NCI-H187 treated with DMSO at 0.1 percent for 48 hours (cell line): ENCODE measurements around the gene QRFP.

Source experiments
- DNase-seq: peaks from one replicate; lab custom pipeline; 2025; lab: John Stamatoyannopoulos, UW

QRFP gene

GRCh38 chr9:130933114-130934046 lies 36.8 kb upstream of the QRFP start:
- no peak for DNase-seq

- no peak for DNase-seq
These were observed 35.9 kb upstream of the QRFP start for GRCh38 chr9:130932255-130933079.

DNA sequence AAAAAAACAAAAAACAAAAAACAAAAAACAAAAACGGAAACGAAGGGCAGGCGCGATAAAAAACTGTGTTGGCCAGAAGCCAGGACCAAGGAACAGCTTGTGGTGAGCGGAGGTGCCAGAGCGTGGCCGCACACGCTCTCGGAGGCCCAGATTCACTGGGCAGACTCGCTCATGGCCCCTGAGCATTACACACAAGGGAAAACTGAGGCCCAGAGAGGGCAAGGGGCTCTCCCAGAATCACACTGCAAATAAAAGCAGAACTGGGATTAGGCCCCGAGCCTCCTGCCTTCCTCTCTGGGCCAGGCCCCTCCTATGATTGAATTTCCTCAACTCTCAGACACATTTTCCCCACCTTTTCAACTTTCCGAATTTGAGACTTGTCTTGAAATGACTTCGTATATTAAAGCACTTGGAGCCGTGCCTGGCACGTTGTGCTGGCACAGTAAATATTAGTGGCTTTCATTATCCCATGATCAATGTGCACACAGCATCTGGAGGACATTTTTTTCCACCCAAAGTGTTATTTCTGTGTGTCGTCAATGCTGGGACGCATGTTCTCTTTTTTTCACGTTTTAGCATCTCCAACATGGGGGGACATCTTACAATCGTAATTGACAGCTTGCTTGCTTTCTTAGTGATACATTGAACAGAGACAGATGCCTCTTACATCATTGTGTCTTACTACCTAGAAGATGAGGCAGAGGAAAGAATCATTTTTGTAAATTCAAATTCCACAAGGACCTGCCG lies 35.1 kb upstream of the QRFP start:
- DNase-seq: no peak

GRCh38 chr9:130930804-130931349 lies 34.3 kb upstream of the QRFP start:
- DNase-seq: no peak

DNA sequence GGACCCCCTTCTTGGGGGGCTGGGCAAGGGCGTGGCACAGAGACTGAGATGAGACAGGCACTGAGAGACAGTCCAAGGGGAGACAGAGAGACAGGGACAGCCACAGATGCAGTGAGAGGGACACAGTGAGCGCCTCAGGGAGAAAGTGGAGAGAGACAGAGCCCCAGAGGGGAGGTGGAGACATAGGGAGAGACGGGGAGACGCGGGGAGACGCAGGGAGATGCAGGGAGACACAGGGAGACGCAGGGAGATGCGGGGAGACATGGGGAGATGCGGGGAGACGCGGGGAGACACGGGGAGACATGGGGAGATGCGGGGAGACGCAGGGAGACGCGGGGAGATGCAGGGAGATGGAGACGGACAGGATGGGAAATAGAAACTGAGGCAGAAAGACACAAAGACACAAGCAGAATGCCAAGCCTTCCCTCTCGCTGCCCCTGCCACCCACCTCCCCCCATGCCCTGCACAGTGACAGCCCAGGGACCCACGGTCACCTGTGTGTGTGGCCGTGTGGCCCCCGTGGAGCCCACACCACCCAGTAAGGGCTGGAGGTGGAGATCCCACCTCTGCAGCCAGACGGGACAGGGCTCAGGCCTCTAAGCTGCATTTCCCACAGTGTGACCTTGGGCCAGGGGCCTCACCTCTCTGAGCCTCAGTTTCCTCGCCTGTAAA lies 33.7 kb upstream of the QRFP start:
- no peak for DNase-seq

GRCh38 chr9:130929571-130930038 lies 33.0 kb upstream of the QRFP start:
- no peak for DNase-seq

DNA sequence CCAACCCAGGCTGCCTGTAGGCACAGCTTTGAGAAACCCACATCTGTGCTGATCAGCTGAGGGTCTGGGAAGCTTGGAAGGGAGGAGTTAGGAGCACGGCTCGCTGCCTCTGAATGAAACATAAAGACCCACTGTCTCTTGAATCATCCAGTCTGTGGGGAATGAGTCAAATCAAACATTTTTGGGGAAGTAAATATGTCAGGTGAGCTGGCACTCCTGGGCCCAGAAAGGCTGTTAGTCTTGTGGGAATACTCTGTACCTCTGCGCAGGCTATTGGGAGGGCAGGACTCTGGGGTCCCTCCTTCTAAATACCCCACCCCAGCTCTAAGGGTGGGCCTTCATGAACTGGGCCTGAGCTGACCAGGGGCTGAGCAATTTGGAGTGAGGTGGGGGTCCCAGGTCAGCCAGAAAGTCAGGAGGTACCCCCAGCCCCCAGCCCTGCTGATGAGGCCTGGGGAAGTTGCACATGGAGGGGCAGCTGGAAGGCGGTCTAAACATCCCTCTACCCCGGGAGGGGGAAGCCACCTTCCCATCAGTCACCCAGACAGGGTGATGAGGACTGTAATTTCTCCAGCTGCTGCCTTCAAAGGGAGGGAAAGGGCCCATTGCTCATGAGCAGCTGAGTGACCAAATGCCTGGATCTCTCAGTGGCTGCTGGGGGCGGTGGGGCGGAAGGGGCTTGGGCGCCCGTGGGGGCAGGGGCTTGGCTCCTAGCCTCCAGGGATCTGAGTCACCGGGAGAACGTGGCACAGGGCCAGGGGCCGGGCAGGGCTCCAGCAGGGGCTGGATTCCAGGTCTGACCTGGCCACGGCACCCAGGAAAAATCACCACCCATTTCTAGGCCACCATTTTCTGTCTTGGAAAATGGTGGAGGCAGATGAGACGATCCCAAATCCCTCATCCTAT lies 31.6 kb upstream of the QRFP start:
- DNase-seq: no peak

- DNase-seq: no peak
These were observed 30.7 kb upstream of the QRFP start for GRCh38 chr9:130927338-130927737.

GRCh38 chr9:130925050-130925678 lies 28.6 kb upstream of the QRFP start:
- DNase-seq: no peak

DNA sequence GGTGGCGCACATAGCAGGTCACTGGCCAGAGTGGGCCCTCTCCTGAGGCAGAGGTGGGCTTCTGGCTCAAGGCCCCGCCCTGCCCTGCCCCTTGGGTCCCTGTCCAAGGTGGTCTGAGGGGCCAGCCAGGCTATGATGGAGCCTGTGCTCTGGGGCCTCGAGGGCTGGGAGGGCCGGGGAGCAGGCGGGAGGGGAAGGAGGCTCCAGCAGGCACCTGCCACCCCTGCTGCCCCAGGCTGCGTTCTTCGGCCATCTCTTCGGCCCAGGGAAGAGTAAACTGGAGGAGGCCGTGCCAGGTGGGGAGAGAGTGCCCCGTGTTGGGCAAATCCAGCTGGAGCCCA lies 27.8 kb upstream of the QRFP start:
- DNase-seq: no peak

- no peak for DNase-seq
These were observed 27.2 kb upstream of the QRFP start for GRCh38 chr9:130923611-130924447.

- no peak for DNase-seq
These were observed 26.4 kb upstream of the QRFP start for GRCh38 chr9:130922893-130923610.

DNA sequence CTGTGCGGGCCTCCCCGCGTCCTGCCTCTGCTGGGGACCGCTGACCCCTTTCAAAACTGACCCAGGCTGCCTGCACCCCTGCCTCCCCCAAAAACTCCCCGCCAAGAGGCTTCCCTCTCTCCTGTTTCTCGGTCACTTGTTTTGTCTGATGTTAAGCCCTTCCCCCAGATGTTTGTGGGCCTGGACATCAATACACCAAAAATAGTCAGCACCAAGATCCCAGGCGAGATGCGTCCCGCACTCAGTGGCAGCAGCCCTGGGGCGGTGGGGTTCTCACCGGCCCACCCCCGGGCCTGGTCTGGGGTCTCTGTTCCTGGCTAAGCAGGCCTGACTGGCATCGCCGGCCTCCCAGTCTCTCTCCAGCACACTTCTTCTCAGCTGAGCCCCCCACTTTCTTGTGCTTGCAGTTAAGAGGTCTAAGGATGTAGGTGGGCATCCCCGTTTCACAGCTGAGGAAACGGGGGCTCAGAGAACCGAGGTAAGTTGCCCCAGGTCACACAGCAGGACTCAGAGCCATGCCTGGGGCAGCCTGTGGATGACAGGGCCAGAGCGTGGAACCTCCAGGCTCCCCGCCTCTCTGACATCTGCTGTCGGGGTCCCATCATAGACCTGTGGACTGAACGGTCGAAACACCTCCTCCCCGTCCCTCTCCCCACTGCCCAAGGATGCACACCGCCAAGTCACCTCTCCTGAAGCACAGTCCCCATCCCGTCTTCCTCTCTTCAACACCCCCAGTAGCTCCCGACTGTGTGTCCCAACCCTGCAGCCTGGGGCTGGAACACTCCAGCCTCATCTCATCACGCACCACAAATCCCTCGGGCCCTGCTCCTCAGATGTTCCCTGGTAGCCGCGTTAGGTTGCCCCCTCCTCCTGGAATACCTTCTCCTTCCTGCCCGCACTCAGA lies 25.6 kb upstream of the QRFP start:
- no peak for DNase-seq

DNA sequence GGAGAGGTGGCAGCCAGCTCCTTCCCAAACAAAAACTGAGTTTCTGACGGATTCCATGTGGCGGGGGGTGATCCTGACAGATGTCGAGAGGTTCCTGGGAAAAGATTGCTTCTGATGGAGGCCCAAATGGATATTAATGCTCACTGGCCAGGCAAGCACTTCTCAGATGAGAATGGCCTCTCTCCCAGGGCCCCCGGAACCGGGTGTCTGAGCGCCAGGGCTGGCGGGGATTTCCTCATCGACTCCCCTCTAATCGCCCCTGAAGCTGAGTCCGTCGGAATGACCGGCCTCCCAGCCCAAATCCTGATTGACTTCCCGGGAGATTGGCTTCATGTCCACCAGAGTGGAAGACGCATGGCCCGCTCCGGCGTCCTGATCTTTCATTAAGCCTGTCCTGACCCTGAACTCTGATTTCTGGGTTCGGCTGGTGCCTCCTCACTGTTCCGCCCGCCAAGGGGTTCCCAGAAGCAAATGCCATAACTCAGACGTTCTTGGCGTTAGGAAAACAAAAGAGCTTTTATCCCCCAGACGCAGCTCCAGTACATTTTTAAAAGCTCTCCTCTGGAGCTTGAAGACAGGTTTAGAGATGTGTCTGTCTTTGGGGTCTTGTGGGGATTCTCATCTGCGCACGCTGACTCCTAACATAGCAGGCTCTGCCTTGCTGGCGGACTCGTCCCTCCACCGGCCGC lies 24.8 kb upstream of the QRFP start:
- no peak for DNase-seq

DNA sequence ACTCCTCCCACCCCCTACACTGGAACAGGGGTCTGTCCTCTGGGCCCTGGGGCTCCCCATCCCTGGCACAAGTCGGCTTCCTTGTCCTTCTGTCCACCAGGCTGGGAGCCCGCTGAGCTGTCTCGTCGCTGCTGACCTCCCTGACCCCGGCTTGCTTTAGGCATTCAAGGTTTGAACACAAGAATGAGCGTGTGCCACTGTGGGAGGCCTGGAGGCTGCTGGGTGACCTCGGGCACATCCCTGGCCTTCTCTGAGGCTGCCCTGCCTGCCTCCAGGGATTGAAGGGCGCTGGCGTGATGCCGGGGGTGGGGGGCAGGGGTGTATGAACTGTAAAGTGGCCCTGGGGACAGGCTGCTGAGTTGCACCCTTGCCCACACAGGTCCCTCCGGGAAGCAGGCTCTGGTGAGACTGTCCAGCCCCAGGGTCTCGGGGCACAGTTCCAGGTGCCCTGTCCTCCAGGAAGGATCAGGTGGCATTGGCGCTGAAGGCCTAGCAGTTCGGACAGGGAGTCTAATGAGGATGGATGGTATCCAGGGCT lies 24.2 kb upstream of the QRFP start:
- DNase-seq: no peak

- DNase-seq: no peak
These were observed 23.6 kb upstream of the QRFP start for GRCh38 chr9:130920233-130920632.
